Measurements from ENCODE around the gene ZNF311. TPM values are rescaled to one million over a fixed set of nuclear protein-coding genes. Genes with fewer than 3 reads are reported as not detected.

Gene ZNF311
- total and polyA plus RNA-seq, 2 of the 13 experiments (the other 11 are each of a cell fraction or from before 2014, with no cell fraction given): not detected

- Histone ChIP-seq H3K9me3 (ENCODE audit: low read length) (no peaks in the 10 kb centered on the region), H3K27me3 (ENCODE audit: control insufficient read depth in 1 of 2, insufficient read depth in 2 of 2, low read length in 2 of 2) (no peaks in the 10 kb centered on the region), H3K9ac (ENCODE audit: insufficient read depth, low read depth, low read length) (no peak overlapping the region), H3K4me3 (replicated peaks in 1 of 3; ENCODE audit: insufficient read depth in 1 of 3, low read depth in 2 of 3, low read length in 3 of 3) (no peak overlapping the region), H3K27ac (ENCODE audit: extremely low read length, insufficient read depth, low read length) (no peak overlapping the region), H4K20me1 (ENCODE audit: insufficient read depth, low read length) (no peaks in the 10 kb centered on the region), H3K79me2 (ENCODE audit: insufficient read depth, low read length) (no peaks in the 10 kb centered on the region), H2AFZ (ENCODE audit: low read length) (no peak overlapping the region), H3K36me3 (replicated peaks in 1 of 2; ENCODE audit: control insufficient read depth in 1 of 2, insufficient read depth in 2 of 2, low read length in 2 of 2) (no peaks in the 10 kb centered on the region), H3K4me1 (ENCODE audit: insufficient read depth, low read length) (no peaks in the 10 kb centered on the region), H3K4me2 (ENCODE audit: low read depth, low read length) (no peak overlapping the region)
- intact Hi-C loops (cut with micrococcal nuclease; ENCODE audit: unreplicated experiment): no loop called here
- in situ Hi-C loops (cut with HindIII; ENCODE audit: extremely low pct_ligation_motif_present, low pct_unique_long_range_greater_than_20kb): loop anchor here (25.0 kb wide), 1 partner anchor 536 kb away; the partner anchor contains the start of gene OR2H2
- DNase-seq (ENCODE audit: low spot score): no peak
- CTCF ChIA-PET (ENCODE audit: low intra/inter-chr PET ratio, low total read pairs): no interaction called here
- WGBS (ENCODE audit: low lambda C conversion rate): 13% methylated on average over 3 of the region's 3 CpGs
- peak; percentile 58 for TF ChIP-seq MAFF (IDR thresholded peaks at IDR 0.05; ENCODE audit: low read depth, low read length)
- peak; percentile 72 to 80 for TF ChIP-seq MAFK (conservative IDR thresholded peaks at IDR 0.05 in 1 of 2, IDR thresholded peaks at IDR 0.05 in 1 of 2; ENCODE audit: low read length in 2 of 2)
- no peak for TF ChIP-seq ZBTB49 (CRISPR knock-in tag; IDR thresholded peaks at IDR 0.05; ENCODE audit: borderline replicate concordance)
- TF ChIP-seq ZNF333 (CRISPR knock-in tag; IDR thresholded peaks at IDR 0.05; ENCODE audit: borderline replicate concordance): no peak
- TF ChIP-seq PBX2 (CRISPR knock-in tag; IDR thresholded peaks at IDR 0.05): no peak
- no peak for TF ChIP-seq ZNF318 (CRISPR knock-in tag; IDR thresholded peaks at IDR 0.05)
- no peak for TF ChIP-seq GZF1 (CRISPR knock-in tag; IDR thresholded peaks at IDR 0.05)
- BruUV-seq (replicated peaks): no TSS peak
- ATAC-seq: no peak
- POLR2A ChIA-PET: no interaction called here
- FAIRE-seq: no peak
Measured at GRCh38 chr6:29051680-29052079, 46.6 kb upstream of the ZNF311 start.
